GM19035 (cell line): ENCODE results near the gene ZNF417.
"Not testable (repeated sequence)": the region's sequence is repeated elsewhere in the genome, so short reads cannot be mapped to it uniquely, and the experiment has no call there.

Experiments
- ATAC-seq: cut with Tn5 transposase; IDR thresholded peaks from one replicate; pipeline ENCODE4 v1.9.1; 2021; ENCODE audit not compliant: unreplicated experiment

Gene ZNF417

GRCh38 chr19:57888107-57888559 is 28.3 kb downstream of the ZNF417 start:
- ATAC-seq: no peak

- no peak for ATAC-seq
Observed at GRCh38 chr19:57887195-57887941, 29.0 kb downstream of the ZNF417 start.

- ATAC-seq: no peak
Observed at GRCh38 chr19:57886046-57886445, 30.3 kb downstream of the ZNF417 start.

GRCh38 chr19:57873883-57874799 is 42.3 kb downstream of the ZNF417 start:
- not testable (repeated sequence) for ATAC-seq

- no peak for ATAC-seq
Observed at GRCh38 chr19:57872450-57872849, 43.9 kb downstream of the ZNF417 start.

- ATAC-seq: no peak
Observed at GRCh38 chr19:57870225-57870624, 46.2 kb downstream of the ZNF417 start.

GRCh38 chr19:57869655-57870054 is 46.7 kb downstream of the ZNF417 start:
- not testable (repeated sequence) for ATAC-seq

GRCh38 chr19:57867868-57868492 is 48.4 kb downstream of the ZNF417 start:
- ATAC-seq: no peak
